Myocyte (in vitro differentiated cells): ENCODE results near the gene ITGBL1. TPM values are rescaled to one million over a fixed set of nuclear protein-coding genes. Genes with fewer than 3 reads are reported as not detected.
A peak's percentile ranks its signal among the peaks of the same experiment; 100 is the strongest.

ENCODE experiments used
- DNase-seq: peaks from one replicate; pipeline ENCODE4 v3.0.0-alpha.2; 2012; ENCODE audit warnings: low read depth
- total RNA-seq: library from RNA; depleted of rRNA; stranded (reverse); fragments of >200 nt; gene quantifications from 2 replicates; pipeline ENCODE4 v1.2.3, GENCODE V29; 2014

Gene ITGBL1
- total RNA-seq, 1 donor from 2014 or later, result 58.2 TPM

- no peak for DNase-seq
Observed at GRCh38 chr13:101556676-101557123, 104.2 kb downstream of the ITGBL1 start.

- DNase-seq, result no peak
Observed at GRCh38 chr13:101565317-101565716, 112.8 kb downstream of the ITGBL1 start.

- DNase-seq, result peak; percentile 26
Observed at GRCh38 chr13:101567841-101568240, 115.4 kb downstream of the ITGBL1 start.

GRCh38 chr13:101569807-101570206 lies 117.3 kb downstream of the ITGBL1 start:
- no peak for DNase-seq

GRCh38 chr13:101570410-101570809 lies 117.9 kb downstream of the ITGBL1 start:
- DNase-seq, result no peak

- DNase-seq, result no peak
Observed at GRCh38 chr13:101572456-101572855, 120.0 kb downstream of the ITGBL1 start.

GRCh38 chr13:101575581-101575980 lies 123.1 kb downstream of the ITGBL1 start:
- DNase-seq, result no peak

- DNase-seq, result no peak
Observed at GRCh38 chr13:101576455-101576854, 124.0 kb downstream of the ITGBL1 start.

- no peak for DNase-seq
Observed at GRCh38 chr13:101576977-101577376, 124.5 kb downstream of the ITGBL1 start.

- peak; percentile 22 for DNase-seq
Observed at GRCh38 chr13:101579281-101579802, 126.9 kb downstream of the ITGBL1 start.

- no peak for DNase-seq
Observed at GRCh38 chr13:101584331-101584730, 131.9 kb downstream of the ITGBL1 start.

GRCh38 chr13:101590479-101590878 lies 138.0 kb downstream of the ITGBL1 start:
- no peak for DNase-seq

GRCh38 chr13:101594936-101595335 lies 142.5 kb downstream of the ITGBL1 start:
- no peak for DNase-seq

GRCh38 chr13:101596803-101597202 lies 144.3 kb downstream of the ITGBL1 start:
- no peak for DNase-seq

GRCh38 chr13:101611491-101612475 lies 159.3 kb downstream of the ITGBL1 start:
- DNase-seq, result no peak

- DNase-seq, result no peak
Observed at GRCh38 chr13:101612735-101613134, 160.3 kb downstream of the ITGBL1 start.

- no peak for DNase-seq
Observed at GRCh38 chr13:101614491-101614890, 162.0 kb downstream of the ITGBL1 start.

GRCh38 chr13:101618440-101619187 lies 166.1 kb downstream of the ITGBL1 start:
- no peak for DNase-seq

- DNase-seq, result no peak
Observed at GRCh38 chr13:101621099-101621498, 168.6 kb downstream of the ITGBL1 start.

- DNase-seq, result no peak
Observed at GRCh38 chr13:101623470-101624209, 171.2 kb downstream of the ITGBL1 start.
